IPS-NIHi11 (cell line): Measurements from ENCODE around the gene STARD8.
"Not testable (repeated sequence)": the region's sequence is repeated elsewhere in the genome, so short reads cannot be mapped to it uniquely, and the experiment has no call there.

Source experiments
- DNase-seq: peaks from one replicate; pipeline ENCODE4 v3.0.0; 2012; ENCODE audit warnings: mixed read lengths, low spot score

STARD8 gene, protein sequence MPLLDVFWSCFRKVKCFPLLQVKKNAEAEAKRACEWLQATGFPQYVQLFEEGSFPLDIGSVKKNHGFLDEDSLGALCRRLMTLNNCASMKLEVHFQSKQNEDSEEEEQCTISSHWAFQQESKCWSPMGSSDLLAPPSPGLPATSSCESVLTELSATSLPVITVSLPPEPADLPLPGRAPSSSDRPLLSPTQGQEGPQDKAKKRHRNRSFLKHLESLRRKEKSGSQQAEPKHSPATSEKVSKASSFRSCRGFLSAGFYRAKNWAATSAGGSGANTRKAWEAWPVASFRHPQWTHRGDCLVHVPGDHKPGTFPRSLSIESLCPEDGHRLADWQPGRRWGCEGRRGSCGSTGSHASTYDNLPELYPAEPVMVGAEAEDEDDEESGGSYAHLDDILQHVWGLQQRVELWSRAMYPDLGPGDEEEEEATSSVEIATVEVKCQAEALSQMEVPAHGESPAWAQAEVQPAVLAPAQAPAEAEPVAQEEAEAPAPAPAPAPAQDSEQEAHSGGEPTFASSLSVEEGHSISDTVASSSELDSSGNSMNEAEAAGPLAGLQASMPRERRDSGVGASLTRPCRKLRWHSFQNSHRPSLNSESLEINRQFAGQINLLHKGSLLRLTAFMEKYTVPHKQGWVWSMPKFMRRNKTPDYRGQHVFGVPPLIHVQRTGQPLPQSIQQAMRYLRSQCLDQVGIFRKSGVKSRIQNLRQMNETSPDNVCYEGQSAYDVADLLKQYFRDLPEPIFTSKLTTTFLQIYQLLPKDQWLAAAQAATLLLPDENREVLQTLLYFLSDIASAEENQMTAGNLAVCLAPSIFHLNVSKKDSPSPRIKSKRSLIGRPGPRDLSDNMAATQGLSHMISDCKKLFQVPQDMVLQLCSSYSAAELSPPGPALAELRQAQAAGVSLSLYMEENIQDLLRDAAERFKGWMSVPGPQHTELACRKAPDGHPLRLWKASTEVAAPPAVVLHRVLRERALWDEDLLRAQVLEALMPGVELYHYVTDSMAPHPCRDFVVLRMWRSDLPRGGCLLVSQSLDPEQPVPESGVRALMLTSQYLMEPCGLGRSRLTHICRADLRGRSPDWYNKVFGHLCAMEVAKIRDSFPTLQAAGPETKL

DNA sequence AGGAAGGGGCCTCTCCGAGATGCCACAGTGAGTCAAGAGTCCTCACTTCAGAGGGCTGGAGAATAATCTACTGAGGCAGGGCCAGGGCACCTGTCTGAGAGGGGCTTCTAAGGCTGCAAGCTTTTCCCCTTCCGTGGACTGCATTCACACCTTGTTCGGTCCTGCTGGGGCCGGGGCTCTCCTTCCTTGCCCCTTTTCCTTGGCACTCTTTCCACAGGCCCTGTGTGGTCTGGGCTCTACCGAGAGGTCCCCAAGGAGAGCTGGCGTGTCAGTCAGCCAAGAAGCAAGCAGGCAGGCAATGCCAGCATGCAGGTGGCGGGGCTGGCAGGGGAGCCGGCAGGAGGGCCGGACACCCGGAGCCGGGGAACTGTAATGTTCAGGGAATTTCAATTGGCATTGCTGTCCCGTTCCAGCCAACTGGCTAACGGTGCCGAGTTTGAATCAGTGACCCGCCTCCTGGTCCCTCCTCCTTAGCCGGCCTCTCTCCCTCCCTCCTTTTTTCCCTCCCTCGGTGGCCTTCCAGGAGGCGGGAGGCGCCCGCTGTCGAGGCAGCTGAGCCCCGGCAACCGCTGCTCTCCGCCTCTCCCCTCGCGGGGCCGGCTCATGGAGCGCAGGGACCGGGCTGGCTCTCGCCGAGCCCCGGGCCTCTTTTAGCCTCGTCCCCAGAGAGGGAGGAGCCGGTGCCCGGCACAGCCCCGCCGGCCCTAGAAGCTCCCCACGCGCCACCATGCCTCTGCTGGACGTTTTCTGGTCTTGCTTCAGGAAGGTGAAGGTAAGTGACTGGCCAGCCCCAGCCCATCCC lies at the start of gene STARD8:
TSS of gene STARD8 (plus strand) at position 511 of the 802 bp plus-strand sequence. CDS start at position 728, 217 bp downstream.
- DNase-seq, result peak; percentile 67

DNA sequence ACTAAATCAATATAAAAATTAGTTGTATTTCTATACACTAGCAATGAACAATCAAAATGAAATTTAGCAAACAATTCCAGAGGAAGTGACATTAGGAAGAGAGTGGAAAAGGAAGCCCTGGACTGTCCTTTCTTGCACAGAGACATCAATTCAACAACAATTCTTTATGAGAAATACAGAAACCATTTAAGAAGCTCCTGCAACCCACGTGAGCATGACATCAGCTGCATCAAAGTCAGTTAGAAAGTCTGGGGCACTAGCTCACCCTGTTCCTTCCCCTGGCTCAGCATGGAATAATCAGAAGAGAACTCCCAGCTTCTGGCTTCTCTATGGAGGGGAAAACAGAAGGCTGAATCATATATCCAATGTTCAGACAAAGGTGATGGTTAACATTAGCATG lies 48.6 kb upstream of the STARD8 start:
- no peak for DNase-seq

DNA sequence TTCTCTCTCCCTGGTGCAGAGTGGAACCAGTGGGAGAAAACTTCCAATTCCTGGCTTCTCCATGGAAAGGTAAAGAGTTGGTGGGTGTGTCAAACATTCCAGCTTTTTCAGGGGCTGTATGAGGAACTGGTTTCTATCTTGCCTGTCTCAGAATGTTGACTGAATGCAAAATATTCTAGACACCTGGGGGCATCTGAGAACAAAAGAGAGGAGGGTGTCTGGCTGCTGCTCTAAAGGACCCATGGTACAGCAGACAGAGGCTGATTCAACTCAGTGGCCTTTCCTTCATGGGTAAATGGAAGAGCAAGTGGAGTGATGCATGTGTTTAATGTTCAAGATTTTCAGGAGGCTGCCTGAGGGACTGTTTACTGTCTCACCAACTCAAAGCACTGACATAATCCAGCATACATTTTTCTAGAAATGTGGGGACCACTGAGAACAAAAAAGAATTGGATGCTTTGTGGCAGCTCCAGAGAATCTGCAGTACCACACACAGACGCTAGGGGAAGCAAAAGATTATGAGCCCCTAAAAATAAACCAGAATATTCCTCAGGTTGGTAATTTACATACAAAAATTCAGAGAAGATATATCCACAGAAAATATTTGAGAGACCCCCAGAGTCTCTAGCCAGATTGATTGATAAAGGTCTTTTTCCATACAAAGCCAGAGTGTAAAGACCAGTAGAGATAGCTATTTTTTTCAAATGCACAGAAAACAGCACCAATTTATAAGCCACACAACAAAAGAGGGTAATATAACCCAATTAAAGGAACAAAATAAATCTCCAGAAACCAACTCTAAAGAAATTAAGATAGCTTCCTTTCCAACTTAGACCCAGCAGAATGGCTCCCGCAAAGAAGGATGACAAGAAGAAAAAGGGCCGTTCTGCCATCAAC lies 48.0 kb upstream of the STARD8 start:
- peak; percentile 6 for DNase-seq

DNA sequence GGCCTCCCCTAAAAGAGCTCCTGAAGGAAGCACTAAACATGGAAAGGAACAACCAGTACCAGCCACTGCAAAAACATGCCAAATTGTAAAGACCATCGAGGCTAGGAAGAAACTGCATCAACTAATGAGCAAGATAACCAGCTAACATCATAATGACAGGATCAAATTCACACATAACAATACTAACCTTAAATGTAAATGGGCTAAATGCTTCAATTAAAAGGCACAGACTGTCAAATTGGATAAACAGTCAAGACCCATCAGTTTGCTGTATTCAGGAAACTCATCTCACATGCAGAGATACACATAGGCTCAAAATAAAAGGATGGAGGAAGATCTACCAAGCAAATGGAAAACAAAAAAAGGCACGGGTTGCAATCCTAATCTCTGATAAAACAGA lies 43.2 kb upstream of the STARD8 start:
- not testable (repeated sequence) for DNase-seq

DNA sequence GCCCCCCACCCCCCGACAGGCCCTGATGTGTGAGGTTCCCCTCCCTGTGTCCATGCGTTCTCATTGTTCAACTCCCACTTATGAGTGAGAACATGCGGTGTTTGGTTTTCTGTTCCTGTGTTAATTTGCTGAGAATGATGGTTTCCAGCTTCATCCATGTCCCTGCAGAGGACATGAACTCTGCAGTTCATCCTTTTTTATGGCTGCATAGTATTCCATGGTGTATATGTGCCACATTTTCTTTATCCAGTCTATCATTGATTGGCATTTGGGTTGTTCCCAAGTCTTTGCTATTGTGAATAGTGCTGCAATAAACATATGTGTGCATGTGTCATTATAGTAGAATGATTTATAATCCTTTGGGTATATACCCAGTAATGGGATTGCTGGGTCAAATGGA lies 32.7 kb upstream of the STARD8 start:
- DNase-seq, result not testable (repeated sequence)

DNA sequence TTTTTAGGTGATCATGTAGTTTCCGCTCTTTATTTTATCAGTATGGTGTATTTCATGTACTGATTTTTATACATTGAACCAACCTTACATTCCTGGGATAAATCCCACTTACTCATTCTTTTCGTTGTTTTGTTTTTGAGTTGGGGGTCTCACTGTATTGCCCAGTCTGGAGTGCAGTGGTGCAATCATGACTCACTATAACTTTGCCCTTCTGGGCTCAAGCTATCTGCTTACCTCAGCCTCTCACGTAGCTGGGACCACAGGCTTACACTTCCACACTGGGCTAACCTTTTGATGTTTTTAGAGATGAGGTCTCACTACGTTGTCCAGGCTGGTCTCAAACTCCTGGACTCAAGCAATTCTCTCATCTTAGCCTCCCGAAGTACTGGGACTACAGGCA lies 19.5 kb upstream of the STARD8 start:
- no peak for DNase-seq

DNA sequence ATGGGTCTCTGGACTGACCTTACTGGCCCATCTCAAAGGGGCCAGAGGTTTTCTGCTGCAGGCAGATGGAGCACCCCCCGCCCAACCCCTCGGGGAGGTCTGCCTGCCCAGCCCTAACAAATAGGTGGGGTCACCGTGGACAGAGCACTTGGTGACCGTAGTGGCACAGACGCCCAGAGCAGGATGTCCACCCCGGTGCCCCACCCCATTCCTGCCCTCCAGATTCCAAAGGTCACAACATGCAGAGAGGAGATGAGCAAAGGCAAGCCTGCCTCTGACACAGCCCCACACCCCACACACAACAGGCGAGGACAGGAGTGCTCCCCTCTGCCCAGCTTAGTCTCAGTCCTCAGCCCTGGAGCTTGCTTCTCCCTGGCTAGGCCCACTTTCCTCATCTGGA lies 17.5 kb upstream of the STARD8 start:
- DNase-seq, result not testable (repeated sequence)

DNA sequence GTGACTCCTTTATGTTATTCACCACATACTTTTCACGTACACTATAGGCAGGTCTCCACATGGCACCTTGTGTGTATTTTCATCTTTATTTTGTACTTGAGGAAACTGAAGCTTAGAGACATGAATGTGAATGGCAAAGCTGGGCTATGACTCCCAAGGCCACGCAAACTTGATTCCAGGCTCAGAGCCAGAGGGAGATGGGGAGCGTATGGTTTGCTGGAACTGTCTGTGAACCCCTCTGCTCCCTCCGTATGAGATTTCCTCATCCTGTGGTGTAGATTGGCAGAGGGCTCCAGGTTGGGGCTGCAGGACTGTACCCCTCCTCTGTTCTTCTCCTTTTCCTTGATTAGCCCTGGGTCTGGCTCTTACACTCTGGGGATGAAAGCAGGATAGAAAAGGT lies 16.1 kb upstream of the STARD8 start:
- no peak for DNase-seq

DNA sequence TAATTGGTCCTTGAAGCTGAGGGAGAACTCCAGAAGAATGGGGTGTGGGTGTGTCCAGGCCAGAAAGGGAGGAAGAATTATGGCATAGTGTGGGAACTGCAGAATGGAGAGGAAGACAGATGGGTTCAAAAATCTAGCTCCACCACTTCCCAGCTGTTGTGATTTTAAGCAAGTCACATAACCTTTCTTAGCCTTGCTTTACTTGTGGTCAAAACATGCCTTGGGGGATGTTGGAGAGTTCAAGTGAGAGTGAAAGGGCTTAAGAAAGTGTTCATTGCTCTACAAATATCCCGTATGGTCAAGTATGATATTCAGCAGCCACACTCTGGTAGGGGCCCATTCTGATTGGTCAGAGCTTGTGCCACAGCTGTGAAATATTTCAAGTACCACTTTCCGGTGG lies 15.0 kb upstream of the STARD8 start:
- no peak for DNase-seq

DNA sequence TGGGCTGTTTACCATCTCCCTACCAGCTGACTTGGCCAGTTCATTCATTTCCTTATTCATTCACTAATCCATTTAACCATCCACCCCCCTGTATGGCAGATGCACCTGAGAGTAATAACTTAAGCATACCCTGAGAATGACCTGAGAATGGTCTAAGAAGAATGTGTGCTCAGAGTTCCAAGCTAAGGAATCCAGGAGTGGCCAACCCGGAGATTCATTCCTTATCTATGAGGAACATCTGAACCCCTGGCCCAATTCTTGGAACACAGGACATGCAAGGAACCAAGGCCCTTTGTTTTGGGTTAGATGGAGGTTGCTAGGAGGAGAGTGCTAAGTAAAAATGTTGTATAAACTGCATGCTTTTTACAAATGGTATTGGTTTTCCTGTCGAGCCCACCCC lies 13.5 kb upstream of the STARD8 start:
- no peak for DNase-seq

DNA sequence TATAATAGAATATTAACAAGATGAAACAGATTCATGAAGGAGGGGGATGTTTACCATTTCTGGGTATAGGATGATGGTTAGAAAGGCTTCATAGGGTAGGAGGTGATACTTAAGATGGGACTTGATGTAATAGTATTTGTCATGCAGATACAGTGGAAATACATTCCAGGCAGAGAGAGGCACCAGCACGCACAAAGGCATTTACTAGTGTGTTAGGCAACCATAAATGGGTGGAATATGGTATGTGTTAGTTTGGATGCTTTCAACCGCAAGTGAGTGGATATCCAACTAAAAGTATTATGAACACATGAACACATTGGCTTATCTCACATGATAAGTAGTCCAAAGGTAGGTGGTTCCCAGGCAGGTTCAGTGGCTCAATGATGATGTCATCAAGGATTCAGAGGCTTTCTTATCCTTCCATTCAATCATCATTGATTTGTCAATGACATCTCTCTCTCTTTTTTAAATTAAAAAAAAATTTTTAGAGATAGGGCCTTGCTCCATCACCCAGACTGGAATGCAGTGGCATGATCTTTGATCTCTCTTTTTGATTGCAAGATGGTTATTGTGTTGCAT lies 12.7 kb upstream of the STARD8 start:
- DNase-seq, result no peak

DNA sequence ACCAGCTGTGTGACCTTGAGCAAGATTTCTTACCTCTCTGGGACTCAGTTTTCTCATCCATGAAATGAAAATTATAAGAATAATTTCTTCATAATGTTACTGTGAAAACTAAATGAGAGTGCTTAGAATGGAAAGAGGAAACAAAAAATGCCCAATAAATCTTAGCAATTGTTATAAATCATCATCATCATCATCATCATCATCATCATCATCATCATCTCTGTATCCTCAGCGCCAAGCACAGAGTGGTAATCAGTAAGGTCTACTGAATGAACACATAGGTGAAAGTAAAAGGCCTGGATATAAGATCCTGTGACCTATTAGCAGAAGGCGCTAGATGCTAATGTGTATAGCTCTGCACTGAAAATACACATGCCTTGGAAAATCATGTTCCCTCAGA lies 6.8 kb upstream of the STARD8 start:
- no peak for DNase-seq

DNA sequence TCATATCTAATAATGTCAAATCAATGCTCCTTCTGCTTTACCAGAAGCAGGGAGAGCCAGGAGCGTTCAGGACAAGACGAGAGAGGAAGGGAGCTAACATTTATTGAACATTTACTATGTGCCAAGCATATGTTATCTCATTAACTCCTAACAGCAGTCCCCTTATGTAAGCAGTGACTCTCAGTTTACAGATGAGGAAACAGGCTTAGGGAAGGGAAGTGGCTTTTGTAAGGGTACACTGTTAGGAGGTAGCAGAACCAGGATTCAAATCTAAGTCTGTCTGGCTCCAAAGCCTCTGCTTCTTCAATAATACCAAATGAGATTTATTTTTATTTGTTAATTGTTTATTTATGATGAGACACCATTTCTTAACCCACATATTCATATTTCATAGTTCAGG lies 2.6 kb upstream of the STARD8 start:
- DNase-seq, result no peak

DNA sequence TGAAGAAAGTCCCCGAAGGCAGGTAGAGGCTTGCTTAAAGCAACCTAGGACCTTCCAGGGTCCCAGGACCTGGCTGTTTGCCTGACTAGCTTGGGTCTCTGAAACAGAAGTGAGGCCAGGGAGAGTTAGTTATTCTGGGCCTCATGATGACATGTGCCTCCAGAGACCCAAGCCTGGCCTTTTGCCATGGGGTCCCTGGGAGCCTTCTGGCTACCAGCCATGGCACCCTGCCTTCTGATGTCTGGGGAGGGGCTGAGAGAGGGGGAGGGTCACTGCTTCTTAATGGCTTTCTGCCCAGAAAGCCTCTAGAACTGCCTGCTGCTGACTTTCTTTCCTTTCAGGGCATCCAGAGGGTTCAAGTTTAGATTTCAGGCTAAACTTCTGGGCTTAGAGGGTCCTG lies 1.0 kb upstream of the STARD8 start:
- no peak for DNase-seq

DNA sequence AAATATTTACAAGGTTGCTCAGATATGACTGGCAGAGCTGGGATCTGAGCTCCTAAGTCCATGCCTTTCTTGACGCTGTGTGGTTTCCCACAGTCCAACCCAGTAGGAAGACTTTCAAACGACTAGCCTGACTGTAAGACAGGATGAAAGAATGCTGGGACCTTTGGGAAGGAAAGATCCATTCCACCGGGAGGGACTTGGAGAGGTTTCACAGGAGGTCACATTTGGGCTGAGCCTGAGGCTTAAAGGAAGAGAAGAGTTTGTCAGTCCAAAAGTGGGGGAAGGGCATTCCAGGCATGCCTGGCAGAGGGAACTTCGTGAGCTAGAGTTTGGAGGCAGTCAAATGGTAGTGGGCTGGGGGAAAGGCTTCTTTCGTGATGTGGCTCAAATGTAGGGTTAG lies 1.5 kb downstream of the STARD8 start:
- DNase-seq, result peak; percentile 29

DNA sequence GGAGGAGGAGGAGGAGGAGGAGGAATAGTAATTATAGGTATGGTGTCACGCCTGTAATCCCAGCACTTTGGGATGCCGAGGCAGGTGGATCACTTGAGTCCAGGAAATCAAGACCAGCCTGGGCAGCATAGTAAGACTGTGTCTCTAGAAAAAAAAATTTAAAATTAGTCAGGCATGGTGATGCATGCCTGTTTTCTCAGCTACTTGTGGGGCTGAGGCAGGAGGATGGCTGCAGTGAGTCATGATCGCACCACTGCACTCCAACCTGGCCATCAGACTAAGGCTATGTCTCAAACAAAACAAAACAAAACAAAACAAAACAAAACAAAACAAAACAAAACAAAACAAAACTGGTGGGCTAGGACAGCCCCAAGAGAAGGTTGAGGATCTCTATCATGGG lies 3.0 kb downstream of the STARD8 start:
- DNase-seq, result no peak

DNA sequence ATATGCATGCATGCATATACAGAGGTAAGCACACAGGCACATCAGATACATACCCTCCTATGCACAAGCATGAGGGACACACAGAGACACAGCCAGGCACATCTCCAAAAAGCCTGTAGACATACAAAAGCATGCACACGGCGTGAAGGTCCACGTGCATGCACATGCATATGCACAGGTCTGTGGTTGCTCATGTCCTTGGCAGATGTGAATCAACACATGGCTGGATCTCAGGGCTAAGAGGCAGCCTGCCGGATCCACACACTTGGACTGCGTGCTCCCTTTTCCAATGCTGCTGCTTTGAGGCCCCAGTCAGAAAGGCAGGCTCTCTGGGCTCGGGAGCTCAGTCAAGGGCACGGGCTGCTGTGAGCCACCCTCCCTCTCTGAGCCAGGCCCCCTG lies 3.6 kb downstream of the STARD8 start:
- no peak for DNase-seq

DNA sequence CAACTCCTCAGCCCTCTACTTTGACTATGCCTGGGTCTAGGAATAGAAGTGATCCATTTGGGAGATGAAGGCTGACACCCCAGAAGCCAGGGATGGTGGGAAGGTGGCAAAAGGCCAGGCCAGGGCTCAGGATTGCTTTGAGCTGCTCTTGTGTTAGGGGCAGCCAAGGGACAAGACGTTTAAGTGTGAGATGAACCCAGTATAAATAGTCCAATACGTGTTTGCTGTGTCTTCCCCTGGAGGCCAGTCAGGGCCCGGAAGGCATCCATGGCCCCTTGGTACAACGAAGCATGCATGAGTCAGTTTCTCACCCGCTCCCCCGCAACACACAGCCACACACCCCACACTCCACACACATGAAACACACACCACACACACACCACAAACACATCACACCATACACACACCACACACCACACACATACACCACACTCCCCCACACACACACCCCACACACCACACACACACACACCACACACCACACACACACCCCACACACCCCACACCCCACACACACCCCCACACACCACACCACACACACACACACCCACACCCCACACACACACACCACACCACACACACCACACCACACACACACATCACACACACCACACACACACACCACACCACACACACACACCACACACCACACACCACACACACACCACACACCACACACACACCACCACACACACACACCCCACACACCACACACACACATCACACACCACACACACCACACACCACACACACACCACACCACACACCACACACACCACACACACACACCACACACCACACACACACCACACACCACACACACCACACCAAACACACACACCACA lies 5.1 kb downstream of the STARD8 start:
- no peak for DNase-seq

DNA sequence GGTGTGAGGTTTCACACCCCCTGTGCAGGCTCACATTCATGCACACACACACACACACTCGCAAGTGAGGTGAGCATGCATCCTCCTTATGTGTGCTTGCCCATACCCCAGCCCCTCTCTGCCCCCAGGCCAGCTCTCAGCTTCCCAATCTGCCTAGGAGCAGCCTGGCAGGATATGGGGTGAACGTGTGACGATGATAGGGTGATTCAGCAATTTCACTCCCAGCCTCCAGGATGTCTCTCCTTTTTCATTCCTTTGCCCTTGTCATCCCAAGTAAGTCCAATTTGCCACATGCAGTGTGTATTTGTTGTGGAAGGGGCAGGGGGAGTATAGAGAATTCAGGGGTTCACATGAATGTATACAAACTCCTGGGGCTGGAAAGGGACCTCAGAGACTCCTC lies 7.2 kb downstream of the STARD8 start:
- DNase-seq, result no peak

DNA sequence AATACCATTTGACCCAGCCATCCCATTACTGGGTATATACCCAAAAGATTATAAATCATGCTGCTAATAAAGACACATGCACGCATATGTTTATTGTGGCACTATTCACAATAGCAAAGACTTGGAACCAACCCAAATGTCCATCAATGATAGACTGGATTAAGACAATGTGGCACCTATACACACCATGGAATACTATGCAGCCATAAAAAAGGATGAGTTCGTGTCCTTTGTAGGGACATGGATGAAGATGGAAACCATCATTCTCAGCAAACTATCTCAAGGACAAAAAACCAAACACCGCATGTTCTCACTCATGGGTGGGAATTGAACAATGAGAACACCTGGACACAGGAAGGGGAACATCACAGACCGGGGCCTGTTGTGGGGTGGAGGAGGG lies 9.0 kb downstream of the STARD8 start:
- not testable (repeated sequence) for DNase-seq
